Testis (tissue), 2 donors: ENCODE data around the gene FOXD2.

ENCODE experiments used
- POLR2A ChIP-seq: fragments of 450-650 bp; IDR thresholded peaks from one replicate; pipeline ENCODE4 v1.6.1; 2017; ENCODE audit warnings: antibody characterized with exemption, mild to moderate bottlenecking, moderate library complexity
- TF ChIP-seq, protein P1 (sequence below), 3 experiments: fragments of 450-650 bp in 2 of 3; fragments of 200-600 bp in 1 of 3; sonication (generic) in 1 of 3; IDR thresholded peaks; one replicate each; pipeline ENCODE4 v1.5.1; 2016 to 2019; ENCODE audit warnings: antibody characterized with exemption in 3 of 3, mild to moderate bottlenecking in 2 of 3, moderate library complexity in 1 of 3

DNA sequence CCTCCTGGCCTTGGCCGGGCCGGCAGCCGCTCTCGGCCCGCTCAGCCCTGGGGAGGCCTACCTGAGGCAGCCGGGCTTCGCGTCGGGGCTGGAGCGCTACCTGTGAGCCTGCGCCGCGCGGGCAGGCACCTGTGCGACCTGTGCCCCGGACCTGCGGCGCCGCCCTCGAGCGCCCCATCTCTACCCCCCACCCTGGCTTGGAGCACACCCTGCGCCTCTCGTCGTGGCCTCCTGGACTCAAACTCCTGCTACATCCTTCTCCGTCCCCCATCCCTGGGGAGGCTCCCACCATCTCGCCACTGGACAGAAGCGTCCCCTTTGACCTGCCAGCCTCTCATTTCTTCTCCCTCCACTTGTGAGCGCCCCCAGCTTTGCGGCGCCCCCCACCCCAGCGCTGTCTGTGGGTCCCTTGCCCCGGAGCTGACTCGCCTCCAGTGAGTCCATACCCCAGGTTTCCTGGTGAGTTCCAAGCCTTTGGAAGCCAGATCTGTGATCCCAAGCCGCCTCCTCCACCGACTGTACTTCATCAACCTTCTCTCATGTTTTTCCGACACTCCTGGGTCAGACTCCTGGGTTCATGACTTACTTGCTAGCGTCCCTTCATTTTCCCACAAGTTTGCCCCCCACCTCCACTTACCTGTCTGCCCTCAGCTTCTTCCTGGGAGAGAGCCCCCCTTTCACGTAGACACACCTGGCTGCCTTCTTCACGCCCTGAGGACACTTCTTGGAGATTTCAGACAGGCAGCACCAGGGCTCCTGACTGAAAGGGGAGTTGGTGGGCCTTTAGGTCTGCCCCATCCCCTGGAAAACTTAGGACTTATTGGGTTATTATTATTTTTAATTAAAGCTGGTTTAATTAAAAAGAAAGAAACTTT is 20.4 kb upstream of the FOXD2 start:
- TF ChIP-seq, protein P1, sequence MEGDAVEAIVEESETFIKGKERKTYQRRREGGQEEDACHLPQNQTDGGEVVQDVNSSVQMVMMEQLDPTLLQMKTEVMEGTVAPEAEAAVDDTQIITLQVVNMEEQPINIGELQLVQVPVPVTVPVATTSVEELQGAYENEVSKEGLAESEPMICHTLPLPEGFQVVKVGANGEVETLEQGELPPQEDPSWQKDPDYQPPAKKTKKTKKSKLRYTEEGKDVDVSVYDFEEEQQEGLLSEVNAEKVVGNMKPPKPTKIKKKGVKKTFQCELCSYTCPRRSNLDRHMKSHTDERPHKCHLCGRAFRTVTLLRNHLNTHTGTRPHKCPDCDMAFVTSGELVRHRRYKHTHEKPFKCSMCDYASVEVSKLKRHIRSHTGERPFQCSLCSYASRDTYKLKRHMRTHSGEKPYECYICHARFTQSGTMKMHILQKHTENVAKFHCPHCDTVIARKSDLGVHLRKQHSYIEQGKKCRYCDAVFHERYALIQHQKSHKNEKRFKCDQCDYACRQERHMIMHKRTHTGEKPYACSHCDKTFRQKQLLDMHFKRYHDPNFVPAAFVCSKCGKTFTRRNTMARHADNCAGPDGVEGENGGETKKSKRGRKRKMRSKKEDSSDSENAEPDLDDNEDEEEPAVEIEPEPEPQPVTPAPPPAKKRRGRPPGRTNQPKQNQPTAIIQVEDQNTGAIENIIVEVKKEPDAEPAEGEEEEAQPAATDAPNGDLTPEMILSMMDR (IDR thresholded peaks at IDR 0.05): no peak
- no peak for TF ChIP-seq POLR2A
